Measurements from ENCODE around the gene TBC1D16. TPM values are rescaled to one million over a fixed set of nuclear protein-coding genes. Genes with fewer than 3 reads are reported as not detected.

The TBC1D16 gene
- total RNA-seq, 1 donor from 2014 or later: 19.3 TPM

DNA sequence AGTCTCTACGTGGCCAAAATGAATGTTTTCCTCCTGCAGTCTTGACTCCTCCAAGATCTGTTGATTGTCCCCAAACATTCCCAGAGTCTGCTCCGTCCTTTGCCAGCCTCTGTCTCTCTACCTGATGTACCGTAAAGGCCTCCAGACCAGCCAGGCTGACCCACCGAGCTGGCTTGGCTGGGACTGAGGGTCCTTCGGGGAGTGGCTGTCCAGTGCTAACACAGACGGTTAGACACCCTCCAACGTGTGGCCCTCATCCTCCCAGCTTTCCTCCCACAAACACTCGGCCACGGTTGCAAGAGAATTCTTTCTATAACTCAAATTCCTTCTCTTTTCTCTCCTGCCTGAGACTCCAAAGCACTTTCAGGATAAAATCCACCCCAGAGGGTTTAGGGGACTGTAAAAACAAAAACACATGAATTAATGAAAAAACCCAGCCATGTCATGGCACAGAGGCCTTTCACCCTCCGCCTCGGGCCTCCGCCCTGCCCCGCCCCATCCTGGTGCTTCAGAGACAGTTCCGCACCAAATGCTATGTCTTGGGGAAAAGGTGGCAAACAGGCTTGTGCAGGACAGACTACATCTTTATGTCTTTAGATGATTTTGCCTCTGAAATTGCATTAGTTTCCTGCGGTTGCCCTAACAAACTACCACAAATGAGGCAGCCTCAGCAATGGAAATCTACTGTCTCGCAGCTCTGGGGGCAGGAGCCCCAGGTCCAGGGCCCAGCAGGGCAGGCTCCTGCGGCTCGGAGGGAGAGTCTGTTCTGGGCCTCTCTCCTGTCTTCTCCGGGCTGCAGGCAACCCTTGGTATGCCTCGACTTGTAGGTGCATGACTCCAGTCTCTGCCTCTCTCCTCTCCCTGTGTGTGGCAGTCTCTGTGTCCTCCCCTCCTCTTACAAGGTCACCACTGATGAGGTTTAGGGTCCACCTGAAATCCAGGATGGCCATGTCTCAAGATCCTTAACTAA is 124.0 kb downstream of the TBC1D16 start:
- Histone ChIP-seq H3K9me3 (ENCODE audit: control insufficient read depth in 3 of 3, low read length in 3 of 3) (no peaks in the 10 kb centered on the region), H3K36me3 (ENCODE audit: control insufficient read depth in 3 of 3, insufficient read depth in 3 of 3, low read length in 3 of 3) (no peaks in the 10 kb centered on the region), H3K9ac (ENCODE audit: low read depth in 1 of 3, low read length in 3 of 3) (no peak overlapping the region), H3K4me1 (ENCODE audit: control insufficient read depth in 3 of 3, insufficient read depth in 3 of 3, low read length in 3 of 3) (peaks cover 0 to 15% (median 14%) of the 10 kb centered on the region in 3 donors), H3K4me3 (ENCODE audit: low read length in 3 of 3) (no peak overlapping the region), H3K27me3 (ENCODE audit: control insufficient read depth in 3 of 3, insufficient read depth in 3 of 3, low read length in 3 of 3) (peaks cover 33 to 41% (median 34%) of the 10 kb centered on the region in 3 donors), H3K27ac (ENCODE audit: low read depth, low read length) (no peak overlapping the region)

DNA sequence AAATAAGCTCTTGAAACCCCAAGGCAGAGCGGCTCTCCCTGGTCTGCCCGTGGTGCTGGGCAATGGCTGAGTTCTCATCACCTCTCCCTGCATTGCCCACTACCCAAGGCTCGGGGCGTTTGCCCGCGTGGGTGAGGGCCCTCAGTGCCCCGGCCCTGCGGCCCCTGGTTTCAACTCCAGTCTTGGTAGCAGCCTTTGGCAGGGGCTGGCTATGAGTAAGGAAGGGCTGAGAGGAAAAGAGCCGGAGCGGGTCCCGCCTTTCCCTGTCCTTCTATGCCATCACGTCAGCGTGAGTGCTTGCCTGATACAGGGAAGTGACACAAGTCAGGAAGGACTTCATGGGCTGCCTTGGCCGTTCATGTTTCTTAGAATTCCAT is 124.7 kb downstream of the TBC1D16 start:
- Histone ChIP-seq H3K36me3 (ENCODE audit: control insufficient read depth in 3 of 3, insufficient read depth in 3 of 3, low read length in 3 of 3) (no peaks in the 10 kb centered on the region), H3K9me3 (ENCODE audit: control insufficient read depth in 3 of 3, low read length in 3 of 3) (no peaks in the 10 kb centered on the region), H3K4me1 (ENCODE audit: control insufficient read depth in 3 of 3, insufficient read depth in 3 of 3, low read length in 3 of 3) (peaks cover 0 to 13% (median 12%) of the 10 kb centered on the region in 3 donors), H3K9ac (ENCODE audit: low read depth in 1 of 3, low read length in 3 of 3) (no peak overlapping the region), H3K27ac (ENCODE audit: low read depth, low read length) (no peak overlapping the region), H3K27me3 (ENCODE audit: control insufficient read depth in 3 of 3, insufficient read depth in 3 of 3, low read length in 3 of 3) (peaks cover 32 to 41% (median 35%) of the 10 kb centered on the region in 3 donors), H3K4me3 (ENCODE audit: low read length in 3 of 3) (no peak overlapping the region)

- H3K27ac ChIP-seq (ENCODE audit: low read depth, low read length): no peak overlapping the region
- no peaks in the 10 kb centered on the region for H3K9me3 ChIP-seq (ENCODE audit: control insufficient read depth in 3 of 3, low read length in 3 of 3)
- no peak overlapping the region for H3K4me3 ChIP-seq (ENCODE audit: low read length in 3 of 3)
- H3K9ac ChIP-seq (ENCODE audit: low read depth in 1 of 3, low read length in 3 of 3): no peak overlapping the region
- H3K27me3 ChIP-seq (ENCODE audit: control insufficient read depth in 3 of 3, insufficient read depth in 3 of 3, low read length in 3 of 3): peaks cover 40 to 49% (median 44%) of the 10 kb centered on the region in 3 donors
- no peaks in the 10 kb centered on the region for H3K4me1 ChIP-seq (ENCODE audit: control insufficient read depth in 3 of 3, insufficient read depth in 3 of 3, low read length in 3 of 3)
- H3K36me3 ChIP-seq (ENCODE audit: control insufficient read depth in 3 of 3, insufficient read depth in 3 of 3, low read length in 3 of 3): no peaks in the 10 kb centered on the region
Measured at GRCh38 chr17:79909121-79909520, 126.6 kb downstream of the TBC1D16 start.

GRCh38 chr17:79907850-79908249 is 127.8 kb downstream of the TBC1D16 start:
- no peak overlapping the region for H3K9ac ChIP-seq (ENCODE audit: low read depth in 1 of 3, low read length in 3 of 3)
- H3K9me3 ChIP-seq (ENCODE audit: control insufficient read depth in 3 of 3, low read length in 3 of 3): no peaks in the 10 kb centered on the region
- H3K27ac ChIP-seq (ENCODE audit: low read depth, low read length): no peak overlapping the region
- no peaks in the 10 kb centered on the region for H3K36me3 ChIP-seq (ENCODE audit: control insufficient read depth in 3 of 3, insufficient read depth in 3 of 3, low read length in 3 of 3)
- no peak overlapping the region for H3K4me3 ChIP-seq (ENCODE audit: low read length in 3 of 3)
- H3K27me3 ChIP-seq (ENCODE audit: control insufficient read depth in 3 of 3, insufficient read depth in 3 of 3, low read length in 3 of 3): peaks cover 42 to 47% (median 44%) of the 10 kb centered on the region in 3 donors
- H3K4me1 ChIP-seq (ENCODE audit: control insufficient read depth in 3 of 3, insufficient read depth in 3 of 3, low read length in 3 of 3): no peaks in the 10 kb centered on the region

DNA sequence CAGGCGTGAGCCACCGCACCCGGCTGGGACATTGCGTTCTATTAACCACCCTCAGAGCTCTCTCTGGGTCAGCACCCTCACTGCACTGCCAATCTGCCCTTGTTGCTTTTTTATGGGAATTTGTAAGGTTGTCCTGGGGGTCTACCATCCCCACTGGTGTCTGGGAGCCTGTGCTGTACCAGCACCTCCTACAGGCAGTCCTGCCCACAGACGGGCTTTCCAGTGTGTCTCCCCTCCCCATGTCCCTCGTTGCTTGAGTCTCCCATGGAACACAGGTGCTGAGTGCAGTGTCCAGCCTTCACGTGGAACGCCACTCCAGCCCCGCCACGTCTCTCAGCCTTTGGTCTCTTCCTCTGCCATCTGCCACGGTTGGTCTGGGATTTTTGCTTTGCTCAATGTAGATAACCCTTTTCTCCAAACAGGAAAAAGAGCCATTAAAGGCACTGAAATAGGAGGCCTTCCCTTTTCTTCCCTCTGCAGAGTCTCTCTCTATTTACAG is 128.4 kb downstream of the TBC1D16 start:
- Histone ChIP-seq H3K9ac (ENCODE audit: low read depth in 1 of 3, low read length in 3 of 3) (no peak overlapping the region), H3K27ac (ENCODE audit: low read depth, low read length) (no peak overlapping the region), H3K27me3 (ENCODE audit: control insufficient read depth in 3 of 3, insufficient read depth in 3 of 3, low read length in 3 of 3) (peaks cover 46% of the 10 kb centered on the region in 3 donors), H3K4me3 (ENCODE audit: low read length in 3 of 3) (no peak overlapping the region), H3K36me3 (ENCODE audit: control insufficient read depth in 3 of 3, insufficient read depth in 3 of 3, low read length in 3 of 3) (no peaks in the 10 kb centered on the region), H3K4me1 (ENCODE audit: control insufficient read depth in 3 of 3, insufficient read depth in 3 of 3, low read length in 3 of 3) (no peaks in the 10 kb centered on the region), H3K9me3 (ENCODE audit: control insufficient read depth in 3 of 3, low read length in 3 of 3) (no peaks in the 10 kb centered on the region)

DNA sequence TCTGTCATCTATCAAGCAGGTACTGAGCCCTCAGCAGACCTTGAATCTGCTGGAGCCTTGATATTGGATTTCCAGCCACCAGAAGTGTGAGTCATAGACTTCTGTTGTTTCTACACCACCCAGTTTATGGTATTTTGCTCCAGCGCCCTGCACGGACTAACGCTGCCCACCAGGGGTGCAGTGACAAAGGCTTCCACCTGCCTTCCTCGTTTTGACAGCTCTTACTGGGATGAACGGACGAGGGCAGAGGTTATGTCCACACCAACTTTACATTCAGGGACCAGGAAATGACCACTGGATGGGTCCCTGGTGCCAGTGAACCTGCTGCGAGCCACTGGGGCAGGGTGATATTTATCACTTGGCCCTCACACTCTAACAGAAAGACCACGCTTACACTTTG is 129.8 kb downstream of the TBC1D16 start:
- Histone ChIP-seq H3K4me3 (ENCODE audit: low read length in 3 of 3) (no peak overlapping the region), H3K4me1 (ENCODE audit: control insufficient read depth in 3 of 3, insufficient read depth in 3 of 3, low read length in 3 of 3) (no peaks in the 10 kb centered on the region), H3K9ac (ENCODE audit: low read depth in 1 of 3, low read length in 3 of 3) (no peak overlapping the region), H3K27ac (ENCODE audit: low read depth, low read length) (no peak overlapping the region), H3K36me3 (ENCODE audit: control insufficient read depth in 3 of 3, insufficient read depth in 3 of 3, low read length in 3 of 3) (no peaks in the 10 kb centered on the region), H3K27me3 (ENCODE audit: control insufficient read depth in 3 of 3, insufficient read depth in 3 of 3, low read length in 3 of 3) (peaks cover 53 to 58% (median 55%) of the 10 kb centered on the region in 3 donors), H3K9me3 (ENCODE audit: control insufficient read depth in 3 of 3, low read length in 3 of 3) (no peaks in the 10 kb centered on the region)

- Histone ChIP-seq H3K27me3 (ENCODE audit: control insufficient read depth in 3 of 3, insufficient read depth in 3 of 3, low read length in 3 of 3) (peaks cover 53 to 56% (median 54%) of the 10 kb centered on the region in 3 donors), H3K36me3 (ENCODE audit: control insufficient read depth in 3 of 3, insufficient read depth in 3 of 3, low read length in 3 of 3) (no peaks in the 10 kb centered on the region), H3K9me3 (ENCODE audit: control insufficient read depth in 3 of 3, low read length in 3 of 3) (no peaks in the 10 kb centered on the region), H3K4me3 (ENCODE audit: low read length in 3 of 3) (no peak overlapping the region), H3K9ac (ENCODE audit: low read depth in 1 of 3, low read length in 3 of 3) (no peak overlapping the region), H3K27ac (ENCODE audit: low read depth, low read length) (no peak overlapping the region), H3K4me1 (ENCODE audit: control insufficient read depth in 3 of 3, insufficient read depth in 3 of 3, low read length in 3 of 3) (no peaks in the 10 kb centered on the region)
Measured at GRCh38 chr17:79904865-79905264, 130.8 kb downstream of the TBC1D16 start.

DNA sequence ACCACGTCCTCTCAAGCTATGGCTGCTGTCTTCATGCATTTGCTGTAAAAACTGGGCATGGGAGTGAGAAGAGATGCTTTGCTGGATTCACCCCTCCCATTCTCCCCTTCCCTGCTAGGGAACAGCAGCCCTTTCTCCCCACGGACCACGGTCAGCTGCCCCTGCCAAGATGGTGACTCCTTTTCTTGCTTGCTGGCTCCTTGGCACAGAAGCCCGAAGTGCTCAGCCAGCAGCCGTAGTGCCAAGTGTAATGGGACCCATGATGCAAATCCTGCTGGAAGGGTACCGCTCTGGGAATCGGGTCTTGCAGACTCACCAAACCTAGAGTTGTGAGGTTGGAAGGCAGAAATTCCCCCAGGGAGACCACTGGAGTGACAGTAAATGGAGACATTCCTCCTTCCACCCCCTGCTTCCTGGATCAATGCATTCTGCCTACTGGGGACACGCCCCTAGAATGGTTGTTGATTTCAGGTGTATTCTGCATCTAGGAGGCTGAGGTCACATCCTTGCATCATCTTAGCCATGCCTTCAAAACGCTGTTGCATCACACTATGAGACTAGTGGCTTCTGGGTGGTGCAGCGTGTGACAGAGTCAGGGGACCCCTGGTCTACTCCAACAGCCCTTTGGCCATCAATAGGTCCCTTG is 133.4 kb downstream of the TBC1D16 start:
- Histone ChIP-seq H3K27me3 (ENCODE audit: control insufficient read depth in 3 of 3, insufficient read depth in 3 of 3, low read length in 3 of 3) (peaks cover 43 to 58% (median 46%) of the 10 kb centered on the region in 3 donors), H3K36me3 (ENCODE audit: control insufficient read depth in 3 of 3, insufficient read depth in 3 of 3, low read length in 3 of 3) (no peaks in the 10 kb centered on the region)

DNA sequence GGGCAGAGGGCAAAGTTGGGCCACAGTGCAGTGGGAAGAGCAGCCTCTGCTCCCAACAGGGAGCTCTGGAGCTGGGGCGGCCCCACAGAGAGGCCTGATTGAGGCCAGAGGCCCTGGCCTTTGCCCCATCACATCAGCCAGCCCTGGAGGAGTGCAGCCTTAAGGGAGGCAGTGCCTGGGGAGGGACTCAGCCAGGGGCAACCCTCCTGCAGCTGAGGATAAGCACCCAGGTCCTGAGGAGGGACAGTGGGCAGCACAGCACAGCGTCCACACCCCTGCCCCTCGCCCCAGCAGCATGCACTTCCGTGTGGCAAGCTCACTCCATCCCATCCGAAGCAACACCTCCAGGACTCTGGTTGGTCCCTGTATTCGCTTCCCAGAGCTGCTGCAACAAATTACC is 134.5 kb downstream of the TBC1D16 start:
- H3K9ac ChIP-seq (ENCODE audit: low read depth in 1 of 3, low read length in 3 of 3): no peak overlapping the region
- H3K36me3 ChIP-seq (ENCODE audit: control insufficient read depth in 3 of 3, insufficient read depth in 3 of 3, low read length in 3 of 3): no peaks in the 10 kb centered on the region
- H3K9me3 ChIP-seq (ENCODE audit: control insufficient read depth in 3 of 3, low read length in 3 of 3): peaks cover 0 to 9% (median 0%) of the 10 kb centered on the region in 3 donors
- no peak overlapping the region for H3K4me3 ChIP-seq (ENCODE audit: low read length in 3 of 3)
- no peaks in the 10 kb centered on the region for H3K4me1 ChIP-seq (ENCODE audit: control insufficient read depth in 3 of 3, insufficient read depth in 3 of 3, low read length in 3 of 3)
- H3K27me3 ChIP-seq (ENCODE audit: control insufficient read depth in 3 of 3, insufficient read depth in 3 of 3, low read length in 3 of 3): peaks cover 37 to 54% (median 44%) of the 10 kb centered on the region in 3 donors
- H3K27ac ChIP-seq (ENCODE audit: low read depth, low read length): no peak overlapping the region

More for the DNA sequence above, 133.4 kb downstream of the TBC1D16 start:
- Histone ChIP-seq H3K27ac (ENCODE audit: low read depth, low read length) (no peak overlapping the region), H3K4me3 (ENCODE audit: low read length in 3 of 3) (no peak overlapping the region), H3K4me1 (ENCODE audit: control insufficient read depth in 3 of 3, insufficient read depth in 3 of 3, low read length in 3 of 3) (no peaks in the 10 kb centered on the region), H3K9me3 (ENCODE audit: control insufficient read depth in 3 of 3, low read length in 3 of 3) (peaks cover 0 to 9% (median 0%) of the 10 kb centered on the region in 3 donors), H3K9ac (ENCODE audit: low read depth in 1 of 3, low read length in 3 of 3) (no peak overlapping the region)

DNA sequence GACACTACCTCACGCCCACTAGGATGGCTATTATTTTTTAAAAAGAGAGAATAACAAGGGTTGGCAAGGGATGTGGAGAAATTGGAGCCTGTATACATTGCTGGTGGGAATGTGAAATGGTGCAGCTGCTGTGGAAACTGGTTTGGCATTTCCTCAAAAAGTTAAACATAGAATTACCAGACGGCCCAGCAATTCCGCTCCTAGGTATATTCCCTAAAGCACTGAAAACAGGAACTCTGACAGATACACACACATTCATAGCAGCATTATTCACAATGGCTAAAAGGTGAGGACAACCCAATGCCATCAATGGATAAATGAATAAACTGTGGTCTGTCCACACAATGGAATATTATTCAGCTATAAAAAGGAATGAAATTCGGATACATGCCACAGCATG is 136.1 kb downstream of the TBC1D16 start:
- Histone ChIP-seq H3K27me3 (ENCODE audit: control insufficient read depth in 3 of 3, insufficient read depth in 3 of 3, low read length in 3 of 3) (peaks cover 22 to 38% (median 29%) of the 10 kb centered on the region in 3 donors), H3K4me1 (ENCODE audit: control insufficient read depth in 3 of 3, insufficient read depth in 3 of 3, low read length in 3 of 3) (no peaks in the 10 kb centered on the region), H3K27ac (ENCODE audit: low read depth, low read length) (no peak overlapping the region), H3K36me3 (ENCODE audit: control insufficient read depth in 3 of 3, insufficient read depth in 3 of 3, low read length in 3 of 3) (no peaks in the 10 kb centered on the region), H3K9ac (ENCODE audit: low read depth in 1 of 3, low read length in 3 of 3) (no peak overlapping the region), H3K9me3 (ENCODE audit: control insufficient read depth in 3 of 3, low read length in 3 of 3) (peaks cover 0 to 9% (median 0%) of the 10 kb centered on the region in 3 donors), H3K4me3 (ENCODE audit: low read length in 3 of 3) (no peak overlapping the region)

Measured in skeletal muscle tissue (tissue), 4 donors.